WTC11 (cell line): ENCODE measurements around the gene USP13. TPM values are rescaled to one million over a fixed set of nuclear protein-coding genes. Genes with fewer than 3 reads are reported as not detected.

ENCODE experiments used
- ATAC-seq: fragments of 200-7000 bp; cut with Tn5 transposase; 2 replicates; pipeline ENCODE4 v1.10.0; 2021; ENCODE audit warnings: mild to moderate bottlenecking, moderate library complexity
- CTCF ChIA-PET: fragments of 300-600 bp; sonication (Branson Sonifier 250); formaldehyde crosslinking; loops from one replicate; lab custom pipeline; 2021; ENCODE audit warnings: antibody characterized with exemption; lab: Charles Lee
- POLR2A ChIA-PET: fragments of 350-600 bp; sonication (Branson Sonifier 250); formaldehyde crosslinking; loops from one replicate; lab custom pipeline; 2021; ENCODE audit warnings: antibody characterized with exemption; lab: Charles Lee
- DNase-seq: peaks from one replicate; pipeline ENCODE4 v3.0.0; 2021; ENCODE audit warnings: low spot score
- H3K27ac Mint-ChIP-seq: 2 replicates; pipeline ENCODE4 v1.8.0; 2021; ENCODE audit warnings: mixed read lengths
- H3K27me3 Mint-ChIP-seq: 2 replicates; pipeline ENCODE4 v1.8.0; 2021; ENCODE audit warnings: low read depth, mild to moderate bottlenecking, moderate library complexity, mixed read lengths
- H3K36me3 Mint-ChIP-seq: 2 replicates; pipeline ENCODE4 v1.8.0; 2021; ENCODE audit warnings: mixed read lengths
- H3K4me1 Mint-ChIP-seq: 2 replicates; pipeline ENCODE4 v1.8.0; 2022; ENCODE audit warnings: mixed read lengths
- H3K4me3 Mint-ChIP-seq: 2 replicates; pipeline ENCODE4 v1.8.0; 2021; ENCODE audit warnings: mild to moderate bottlenecking, moderate library complexity, mixed read lengths
- H3K9me3 Mint-ChIP-seq: 2 replicates; pipeline ENCODE4 v1.8.0; 2021; ENCODE audit warnings: mixed read lengths
- AFF4 ChIP-seq: sonication (generic); formaldehyde crosslinking; IDR thresholded peaks from 2 replicates; pipeline ENCODE4 v1.8.1; 2023; ENCODE audit warnings: mild to moderate bottlenecking, missing genetic modification reagents, borderline replicate concordance
- ATF6 ChIP-seq: sonication (generic); formaldehyde crosslinking; IDR thresholded peaks from 2 replicates; pipeline ENCODE4 v1.8.1; 2023; ENCODE audit warnings: mild to moderate bottlenecking, missing genetic modification reagents
- CBFB ChIP-seq: sonication (generic); formaldehyde crosslinking; IDR thresholded peaks from 2 replicates; pipeline ENCODE4 v1.8.1; 2022; ENCODE audit warnings: mild to moderate bottlenecking, low read depth, missing genetic modification reagents
- CREB1 ChIP-seq: sonication (generic); formaldehyde crosslinking; IDR thresholded peaks from 2 replicates; pipeline ENCODE4 v1.8.0; 2023; ENCODE audit warnings: mild to moderate bottlenecking, missing genetic modification reagents
- CREM ChIP-seq: sonication (generic); formaldehyde crosslinking; IDR thresholded peaks from 2 replicates; pipeline ENCODE4 v1.8.1; 2022; ENCODE audit warnings: mild to moderate bottlenecking, missing genetic modification reagents, moderate library complexity
- E2F4 ChIP-seq: sonication (generic); formaldehyde crosslinking; IDR thresholded peaks from 2 replicates; pipeline ENCODE4 v1.8.1; 2022; ENCODE audit warnings: low read depth, mild to moderate bottlenecking, moderate library complexity, missing genetic modification reagents, borderline replicate concordance
- ELF4 ChIP-seq: sonication (generic); formaldehyde crosslinking; IDR thresholded peaks from 2 replicates; pipeline ENCODE4 v1.8.1; 2022; ENCODE audit warnings: low read depth, mild to moderate bottlenecking, moderate library complexity, missing genetic modification reagents
- FOXK1 ChIP-seq: sonication (generic); formaldehyde crosslinking; IDR thresholded peaks from 2 replicates; pipeline ENCODE4 v1.8.0; 2022; ENCODE audit warnings: mild to moderate bottlenecking, moderate library complexity, missing genetic modification reagents
- HMGA2 ChIP-seq: fragments of 250-450 bp; sonication (Bioruptor Pico); IDR thresholded peaks from 2 replicates; pipeline ENCODE4 v1.4.0; 2021; ENCODE audit warnings: mild to moderate bottlenecking, moderate library complexity
- JUN ChIP-seq: sonication (generic); formaldehyde crosslinking; IDR thresholded peaks from 2 replicates; pipeline ENCODE4 v1.8.0; 2023; ENCODE audit warnings: mild to moderate bottlenecking, missing genetic modification reagents
- MXD4 ChIP-seq: fragments of 250-450 bp; sonication (Bioruptor Pico); IDR thresholded peaks from 2 replicates; pipeline ENCODE4 v1.8.0; 2021; ENCODE audit warnings: mild to moderate bottlenecking, moderate library complexity, borderline replicate concordance
- NFE2L1 ChIP-seq: sonication (generic); formaldehyde crosslinking; IDR thresholded peaks from 2 replicates; pipeline ENCODE4 v1.8.1; 2023; ENCODE audit warnings: missing genetic modification reagents
- PRRX2 ChIP-seq: fragments of 250-450 bp; sonication (Bioruptor Pico); IDR thresholded peaks from 2 replicates; pipeline ENCODE4 v1.8.0; 2021; ENCODE audit warnings: mild to moderate bottlenecking
- TCF7 ChIP-seq: sonication (generic); formaldehyde crosslinking; IDR thresholded peaks from 2 replicates; pipeline ENCODE4 v1.8.0; 2022; ENCODE audit warnings: mild to moderate bottlenecking, low read depth, missing genetic modification reagents, moderate library complexity
- ZNF121 ChIP-seq: sonication (generic); formaldehyde crosslinking; IDR thresholded peaks from 2 replicates; pipeline ENCODE4 v1.8.0; 2023; ENCODE audit warnings: missing genetic modification reagents
- ZNF317 ChIP-seq: sonication (generic); formaldehyde crosslinking; IDR thresholded peaks from 2 replicates; pipeline ENCODE4 v1.8.1; 2023; ENCODE audit warnings: low read depth, mild to moderate bottlenecking, moderate library complexity, missing genetic modification reagents, borderline replicate concordance
- ZNF396 ChIP-seq: fragments of 250-450 bp; sonication (Bioruptor Pico); IDR thresholded peaks from 2 replicates; pipeline ENCODE4 v1.8.0; 2021; ENCODE audit warnings: mild to moderate bottlenecking, moderate library complexity, borderline replicate concordance
- ZNF416 ChIP-seq: fragments of 250-450 bp; sonication (Bioruptor Pico); IDR thresholded peaks from 2 replicates; pipeline ENCODE4 v1.9.0; 2021; ENCODE audit warnings: mild to moderate bottlenecking, inconsistent platforms
- ZNF671 ChIP-seq: fragments of 250-450 bp; sonication (Bioruptor Pico); IDR thresholded peaks from 2 replicates; pipeline ENCODE4 v1.8.0; 2021; ENCODE audit warnings: mild to moderate bottlenecking
- total RNA-seq: library from RNA; stranded (reverse); gene quantifications from 3 replicates; pipeline ENCODE4 v1.2.3, GENCODE V29; 2021
- TF ChIP-seq, protein P1 (sequence below): fragments of 200-600 bp; IDR thresholded peaks from 2 replicates; pipeline ENCODE4 v1.8.0; 2022; ENCODE audit warnings: antibody characterized with exemption
- TF ChIP-seq, protein P2 (sequence below): sonication (generic); formaldehyde crosslinking; IDR thresholded peaks from 2 replicates; pipeline ENCODE4 v1.8.1; 2023; ENCODE audit warnings: mild to moderate bottlenecking, missing genetic modification reagents
- TF ChIP-seq, protein P3 (sequence below): sonication (generic); formaldehyde crosslinking; conservative IDR thresholded peaks from 2 replicates; pipeline ENCODE4 v1.8.1; 2023; ENCODE audit warnings: mild to moderate bottlenecking, low read depth, missing genetic modification reagents, moderate library complexity

Gene USP13
- total RNA-seq, 1 experiment from 2014 or later = 26.8 TPM

DNA sequence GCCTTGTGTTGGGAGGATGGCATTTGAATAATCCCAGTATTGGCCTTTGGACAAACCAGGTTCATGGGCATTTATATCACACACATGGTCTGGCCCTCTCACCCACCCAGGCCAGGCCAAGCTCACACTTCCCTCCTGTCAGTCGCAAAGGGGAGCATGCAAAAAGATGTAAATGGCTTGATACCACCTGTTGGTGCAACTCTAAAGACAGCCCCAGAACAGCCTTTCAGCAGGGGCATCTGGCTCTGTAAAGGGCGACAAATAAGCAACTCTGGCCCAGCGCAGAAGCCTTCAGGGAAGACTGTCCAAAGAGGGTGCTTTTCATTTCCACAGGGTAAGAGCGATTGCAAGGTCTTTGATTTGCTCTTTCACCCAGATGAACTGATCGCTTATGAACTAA, 91.8 kb downstream of the USP13 start:
- no peak for DNase-seq
- CTCF ChIA-PET = interaction anchor here (1.1 kb wide), 1 partner anchor 95 kb away, joined by 3 read pairs; no protein-coding TSS in a partner anchor
- Mint-ChIP-seq H3K27me3 (no peaks in the 10 kb centered on the region), H3K4me3 (no peak overlapping the region), H3K4me1 (peaks cover 11% of the 10 kb centered on the region), H3K9me3 (no peaks in the 10 kb centered on the region), H3K36me3 (peaks cover 28% of the 10 kb centered on the region), H3K27ac (peak overlapping the region; percentile 15)
- TF ChIP-seq, protein P1, sequence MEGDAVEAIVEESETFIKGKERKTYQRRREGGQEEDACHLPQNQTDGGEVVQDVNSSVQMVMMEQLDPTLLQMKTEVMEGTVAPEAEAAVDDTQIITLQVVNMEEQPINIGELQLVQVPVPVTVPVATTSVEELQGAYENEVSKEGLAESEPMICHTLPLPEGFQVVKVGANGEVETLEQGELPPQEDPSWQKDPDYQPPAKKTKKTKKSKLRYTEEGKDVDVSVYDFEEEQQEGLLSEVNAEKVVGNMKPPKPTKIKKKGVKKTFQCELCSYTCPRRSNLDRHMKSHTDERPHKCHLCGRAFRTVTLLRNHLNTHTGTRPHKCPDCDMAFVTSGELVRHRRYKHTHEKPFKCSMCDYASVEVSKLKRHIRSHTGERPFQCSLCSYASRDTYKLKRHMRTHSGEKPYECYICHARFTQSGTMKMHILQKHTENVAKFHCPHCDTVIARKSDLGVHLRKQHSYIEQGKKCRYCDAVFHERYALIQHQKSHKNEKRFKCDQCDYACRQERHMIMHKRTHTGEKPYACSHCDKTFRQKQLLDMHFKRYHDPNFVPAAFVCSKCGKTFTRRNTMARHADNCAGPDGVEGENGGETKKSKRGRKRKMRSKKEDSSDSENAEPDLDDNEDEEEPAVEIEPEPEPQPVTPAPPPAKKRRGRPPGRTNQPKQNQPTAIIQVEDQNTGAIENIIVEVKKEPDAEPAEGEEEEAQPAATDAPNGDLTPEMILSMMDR = no peak
- TF ChIP-seq CREB1 (CRISPR knock-in tag) = no peak
- no peak for TF ChIP-seq ELF4 (CRISPR knock-in tag)
- TF ChIP-seq FOXK1 (CRISPR knock-in tag) = no peak
- TF ChIP-seq CREM (CRISPR knock-in tag) = no peak
- no peak for TF ChIP-seq NFE2L1 (CRISPR knock-in tag)
- no peak for TF ChIP-seq CBFB (CRISPR knock-in tag)
- no peak for TF ChIP-seq ZNF671
- TF ChIP-seq ZNF396 (CRISPR knock-in tag) = no peak
- TF ChIP-seq, protein P2, sequence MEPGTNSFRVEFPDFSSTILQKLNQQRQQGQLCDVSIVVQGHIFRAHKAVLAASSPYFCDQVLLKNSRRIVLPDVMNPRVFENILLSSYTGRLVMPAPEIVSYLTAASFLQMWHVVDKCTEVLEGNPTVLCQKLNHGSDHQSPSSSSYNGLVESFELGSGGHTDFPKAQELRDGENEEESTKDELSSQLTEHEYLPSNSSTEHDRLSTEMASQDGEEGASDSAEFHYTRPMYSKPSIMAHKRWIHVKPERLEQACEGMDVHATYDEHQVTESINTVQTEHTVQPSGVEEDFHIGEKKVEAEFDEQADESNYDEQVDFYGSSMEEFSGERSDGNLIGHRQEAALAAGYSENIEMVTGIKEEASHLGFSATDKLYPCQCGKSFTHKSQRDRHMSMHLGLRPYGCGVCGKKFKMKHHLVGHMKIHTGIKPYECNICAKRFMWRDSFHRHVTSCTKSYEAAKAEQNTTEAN (CRISPR knock-in tag) = no peak
- TF ChIP-seq ATF6 (CRISPR knock-in tag) = no peak
- TF ChIP-seq PRRX2 (CRISPR knock-in tag) = no peak
- no peak for TF ChIP-seq MXD4
- POLR2A ChIA-PET = interaction anchor here (0.9 kb wide), 1 partner anchor 182 kb away, joined by 3 read pairs; the partner anchor contains the start of gene ACTL6A
- ATAC-seq = peak; percentile 65; the same call in 1 of the 2 replicates

DNA sequence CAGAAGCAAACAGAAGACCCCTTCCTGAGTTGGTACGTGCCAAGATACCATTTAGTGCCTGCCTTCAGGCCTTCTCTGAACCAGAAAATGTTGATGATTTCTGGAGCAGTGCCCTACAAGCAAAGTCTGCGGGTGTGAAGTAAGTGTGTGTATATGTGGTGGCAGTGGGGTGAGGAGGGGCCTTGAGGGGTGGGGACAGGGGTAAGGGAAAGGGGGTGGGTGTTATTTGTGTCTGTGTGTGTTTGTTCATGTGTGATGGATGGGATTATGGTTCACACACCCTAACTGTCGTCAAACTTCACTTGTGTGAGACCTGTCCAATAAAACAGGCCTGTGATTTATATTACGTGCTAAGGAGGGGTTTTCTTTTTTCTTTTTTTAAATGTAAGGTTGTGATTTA, 92.2 kb downstream of the USP13 start:
- POLR2A ChIA-PET = interaction anchor here (0.9 kb wide), 1 partner anchor 183 kb away, joined by 3 read pairs; the partner anchor contains the start of gene ACTL6A
- no peak for TF ChIP-seq ZNF416 (CRISPR knock-in tag)
- TF ChIP-seq E2F4 (CRISPR knock-in tag) = no peak
- TF ChIP-seq, protein P3, sequence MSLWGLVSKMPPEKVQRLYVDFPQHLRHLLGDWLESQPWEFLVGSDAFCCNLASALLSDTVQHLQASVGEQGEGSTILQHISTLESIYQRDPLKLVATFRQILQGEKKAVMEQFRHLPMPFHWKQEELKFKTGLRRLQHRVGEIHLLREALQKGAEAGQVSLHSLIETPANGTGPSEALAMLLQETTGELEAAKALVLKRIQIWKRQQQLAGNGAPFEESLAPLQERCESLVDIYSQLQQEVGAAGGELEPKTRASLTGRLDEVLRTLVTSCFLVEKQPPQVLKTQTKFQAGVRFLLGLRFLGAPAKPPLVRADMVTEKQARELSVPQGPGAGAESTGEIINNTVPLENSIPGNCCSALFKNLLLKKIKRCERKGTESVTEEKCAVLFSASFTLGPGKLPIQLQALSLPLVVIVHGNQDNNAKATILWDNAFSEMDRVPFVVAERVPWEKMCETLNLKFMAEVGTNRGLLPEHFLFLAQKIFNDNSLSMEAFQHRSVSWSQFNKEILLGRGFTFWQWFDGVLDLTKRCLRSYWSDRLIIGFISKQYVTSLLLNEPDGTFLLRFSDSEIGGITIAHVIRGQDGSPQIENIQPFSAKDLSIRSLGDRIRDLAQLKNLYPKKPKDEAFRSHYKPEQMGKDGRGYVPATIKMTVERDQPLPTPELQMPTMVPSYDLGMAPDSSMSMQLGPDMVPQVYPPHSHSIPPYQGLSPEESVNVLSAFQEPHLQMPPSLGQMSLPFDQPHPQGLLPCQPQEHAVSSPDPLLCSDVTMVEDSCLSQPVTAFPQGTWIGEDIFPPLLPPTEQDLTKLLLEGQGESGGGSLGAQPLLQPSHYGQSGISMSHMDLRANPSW (CRISPR knock-in tag) = no peak
- TF ChIP-seq AFF4 (CRISPR knock-in tag) = no peak
- no peak for TF ChIP-seq TCF7 (CRISPR knock-in tag)
- TF ChIP-seq JUN (CRISPR knock-in tag) = no peak
- no peak for TF ChIP-seq HMGA2 (CRISPR knock-in tag)
- no peak for TF ChIP-seq ZNF121 (CRISPR knock-in tag)
- no peak for TF ChIP-seq ZNF317 (CRISPR knock-in tag)
- TF ChIP-seq FOXK1 (CRISPR knock-in tag) = no peak
- peak overlapping the region; percentile 15; the same call in 1 of the 2 replicates for H3K27ac Mint-ChIP-seq
- H3K36me3 Mint-ChIP-seq = peaks cover 24% of the 10 kb centered on the region
- H3K4me1 Mint-ChIP-seq = peaks cover 11% of the 10 kb centered on the region
- ATAC-seq = no peak
- CTCF ChIA-PET = no interaction called here
- H3K27me3 Mint-ChIP-seq = no peaks in the 10 kb centered on the region
- no peak for DNase-seq
- no peak overlapping the region for H3K4me3 Mint-ChIP-seq
- H3K9me3 Mint-ChIP-seq = no peaks in the 10 kb centered on the region
